ENCODE measurements around the gene PDE4B.

PDE4B gene

GRCh38 chr1:66357478-66358197 is 564.9 kb downstream of the PDE4B start:
- Histone ChIP-seq H4K20me1 (ENCODE audit: insufficient read depth, low read length, poor library complexity, severe bottlenecking) (no peaks in the 10 kb centered on the region), H3K4me1 (ENCODE audit: insufficient read depth, low read length, poor library complexity, severe bottlenecking) (peaks cover 25% of the 10 kb centered on the region), H3K4me2 (ENCODE audit: low read depth, low read length, poor library complexity, severe bottlenecking) (peak overlapping the region; percentile 6), H3K79me2 (ENCODE audit: insufficient read depth, low read length) (no peaks in the 10 kb centered on the region), H3K9me2 (replicated peaks; ENCODE audit: low read depth, low read length) (no peaks in the 10 kb centered on the region), H3K27me3 (ENCODE audit: insufficient read depth, low read length, poor library complexity, severe bottlenecking) (no peaks in the 10 kb centered on the region), H3K4me3 (ENCODE audit: low read length, poor library complexity, severe bottlenecking) (no peak overlapping the region), H3K36me3 (ENCODE audit: insufficient read depth, low read length) (peaks cover 10% of the 10 kb centered on the region; the same call in 1 of the 2 replicates), H3K9me3 (ENCODE audit: insufficient read depth, low read depth, low read length) (no peaks in the 10 kb centered on the region), H2AFZ (ENCODE audit: low read length) (no peak overlapping the region), H3F3A (ENCODE audit: low read depth) (no peaks in the 10 kb centered on the region; the same call in 1 of the 2 replicates), H3K9ac (ENCODE audit: low read depth, low read length, poor library complexity, severe bottlenecking) (no peak overlapping the region)
- no peak for TF ChIP-seq CTCF (conservative IDR thresholded peaks at IDR 0.05; ENCODE audit: low read length)
- no peak for TF ChIP-seq EZH2phosphoT487 (IDR thresholded peaks at IDR 0.05; ENCODE audit: borderline replicate concordance)

- no peak overlapping the region for H3K9ac ChIP-seq (ENCODE audit: low read depth, low read length, poor library complexity, severe bottlenecking)
- no peaks in the 10 kb centered on the region for H3K79me2 ChIP-seq (ENCODE audit: insufficient read depth, low read length)
- H3K36me3 ChIP-seq (ENCODE audit: insufficient read depth, low read length) = peaks cover 26% of the 10 kb centered on the region; the same call in 1 of the 2 replicates
- H3K4me3 ChIP-seq (ENCODE audit: low read length, poor library complexity, severe bottlenecking) = no peak overlapping the region
- peaks cover 25% of the 10 kb centered on the region for H3K4me1 ChIP-seq (ENCODE audit: insufficient read depth, low read length, poor library complexity, severe bottlenecking)
- H3F3A ChIP-seq (ENCODE audit: low read depth) = no peaks in the 10 kb centered on the region; the same call in 1 of the 2 replicates
- no peaks in the 10 kb centered on the region for H3K27me3 ChIP-seq (ENCODE audit: insufficient read depth, low read length, poor library complexity, severe bottlenecking)
- TF ChIP-seq EZH2phosphoT487 (IDR thresholded peaks at IDR 0.05; ENCODE audit: borderline replicate concordance) (no peak), CTCF (conservative IDR thresholded peaks at IDR 0.05; ENCODE audit: low read length) (no peak)
- no peak overlapping the region for H3K4me2 ChIP-seq (ENCODE audit: low read depth, low read length, poor library complexity, severe bottlenecking)
- H3K9me3 ChIP-seq (ENCODE audit: insufficient read depth, low read depth, low read length) = no peaks in the 10 kb centered on the region
- no peaks in the 10 kb centered on the region for H3K9me2 ChIP-seq (replicated peaks; ENCODE audit: low read depth, low read length)
- no peaks in the 10 kb centered on the region for H4K20me1 ChIP-seq (ENCODE audit: insufficient read depth, low read length, poor library complexity, severe bottlenecking)
- no peak overlapping the region for H2AFZ ChIP-seq (ENCODE audit: low read length)
Measured at GRCh38 chr1:66359269-66359668, 566.6 kb downstream of the PDE4B start.

DNA sequence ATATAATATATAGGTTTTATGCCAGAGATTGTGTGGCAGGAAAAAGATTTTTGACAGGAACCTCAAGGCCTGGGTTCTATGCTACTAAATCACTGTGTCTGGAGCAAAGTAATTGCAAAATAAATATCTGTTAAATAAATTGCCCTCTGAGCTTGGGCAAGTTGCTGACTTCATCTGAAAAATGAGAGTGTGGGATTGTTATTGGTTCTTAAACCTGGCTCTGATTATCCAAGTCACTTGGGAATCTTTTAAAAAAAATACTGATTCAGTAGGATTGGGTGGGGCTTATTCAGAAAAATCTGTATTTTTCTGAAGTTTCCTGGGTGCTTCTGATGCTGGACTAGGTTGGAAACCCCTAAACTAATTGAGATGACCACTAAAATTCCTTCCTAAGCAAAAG is 567.1 kb downstream of the PDE4B start:
- Histone ChIP-seq H4K20me1 (ENCODE audit: insufficient read depth, low read length, poor library complexity, severe bottlenecking) (no peaks in the 10 kb centered on the region), H3K4me2 (ENCODE audit: low read depth, low read length, poor library complexity, severe bottlenecking) (no peak overlapping the region), H3K9me2 (replicated peaks; ENCODE audit: low read depth, low read length) (no peaks in the 10 kb centered on the region), H3K9me3 (ENCODE audit: insufficient read depth, low read depth, low read length) (no peaks in the 10 kb centered on the region), H3K36me3 (ENCODE audit: insufficient read depth, low read length) (peaks cover 31% of the 10 kb centered on the region; the same call in 1 of the 2 replicates), H2AFZ (ENCODE audit: low read length) (no peak overlapping the region), H3K9ac (ENCODE audit: low read depth, low read length, poor library complexity, severe bottlenecking) (no peak overlapping the region), H3K4me3 (ENCODE audit: low read length, poor library complexity, severe bottlenecking) (no peak overlapping the region), H3K27me3 (ENCODE audit: insufficient read depth, low read length, poor library complexity, severe bottlenecking) (no peaks in the 10 kb centered on the region), H3K79me2 (ENCODE audit: insufficient read depth, low read length) (no peaks in the 10 kb centered on the region), H3F3A (ENCODE audit: low read depth) (no peaks in the 10 kb centered on the region; the same call in 1 of the 2 replicates), H3K4me1 (ENCODE audit: insufficient read depth, low read length, poor library complexity, severe bottlenecking) (peaks cover 25% of the 10 kb centered on the region)
- TF ChIP-seq CTCF (conservative IDR thresholded peaks at IDR 0.05; ENCODE audit: low read length) (no peak), EZH2phosphoT487 (IDR thresholded peaks at IDR 0.05; ENCODE audit: borderline replicate concordance) (no peak)

All from Loucy (cell line).